GM12878 (cell line): Measurements from ENCODE around the gene MSRB1. TPM values are rescaled to one million over a fixed set of nuclear protein-coding genes. Genes with fewer than 3 reads are reported as not detected.

ENCODE experiments used
- ATAC-seq: fragments of 200-7000 bp; cut with Tn5 transposase; 3 replicates; pipeline ENCODE4 v1.9.1; 2020; ENCODE audit warnings: mild to moderate bottlenecking, moderate library complexity
- BruUV-seq: library from RNA; stranded (reverse); fragments of 400-500 nt; replicated peaks from 2 replicates; lab custom pipeline; 2021; lab: Mats Ljungman, UMichigan
- CTCF ChIA-PET: fragments of 300-600 bp; sonication (Branson Sonifier 250); formaldehyde crosslinking; extraction: SDS; loops from one replicate; lab custom pipeline; 2021; ENCODE audit warnings: inconsistent platforms; lab: Yijun Ruan, JAX
- POLR2A ChIA-PET: fragments of 350-600 bp; formaldehyde crosslinking; extraction: SDS; loops from one replicate; lab custom pipeline; 2021; ENCODE audit warnings: inconsistent platforms; lab: Charles Lee
- RAD21 ChIA-PET: fragments of 300-600 bp; sonication (Branson Sonifier 250); formaldehyde crosslinking; loops from one replicate; lab custom pipeline; 2023; ENCODE audit warnings: antibody characterized with exemption; ENCODE audit not compliant: unreplicated experiment; lab: Charles Lee
- SMC1A ChIA-PET: fragments of 300-600 bp; sonication (Branson Sonifier 250); formaldehyde crosslinking; loops from one replicate; lab custom pipeline; 2023; ENCODE audit not compliant: unreplicated experiment, uncharacterized antibody; lab: Charles Lee
- DNase-seq: peaks from one replicate; pipeline ENCODE4 v3.0.0-alpha.2; 2011; ENCODE audit warnings: low read depth, low spot score
- FAIRE-seq: peaks from 3 replicates; lab custom pipeline; 2011; peaks lifted over from hg19 to GRCh38; lab: Jason Lieb, UNC
- H2AFZ ChIP-seq: 2 replicates; pipeline ENCODE4 v1.6.0; 2011; ENCODE audit warnings: low read depth, low read length, control low read depth; ENCODE audit not compliant: control insufficient read depth
- H3K27ac ChIP-seq: 2 replicates; pipeline ENCODE4 v1.5.1; 2011; ENCODE audit warnings: control low read depth; ENCODE audit not compliant: control insufficient read depth, insufficient read depth
- H3K27me3 ChIP-seq, 2 experiments: replicated peaks in 1 of 2; 2 replicates each; pipeline versions ENCODE4 v1.6.0 to v1.6.1; 2011; ENCODE audit warnings: low read length in 1 of 2; ENCODE audit not compliant: control insufficient read depth in 2 of 2, insufficient read depth in 2 of 2
- H3K36me3 ChIP-seq, 2 experiments: 2 replicates each; pipeline ENCODE4 v1.5.1; 2011; ENCODE audit warnings: low read length in 1 of 2; ENCODE audit not compliant: control insufficient read depth in 2 of 2, insufficient read depth in 2 of 2
- H3K4me1 ChIP-seq: 2 replicates; pipeline ENCODE4 v1.6.1; 2011; ENCODE audit warnings: mild to moderate bottlenecking, low read length, moderate library complexity, mixed read lengths; ENCODE audit not compliant: control insufficient read depth, insufficient read depth
- H3K4me2 ChIP-seq: 2 replicates; pipeline ENCODE4 v1.6.0; 2011; ENCODE audit warnings: control low read depth; ENCODE audit not compliant: control insufficient read depth, insufficient read depth
- H3K4me3 ChIP-seq: fragments of 200-600 bp; sonication (generic); 2 replicates; pipeline ENCODE4 v1.5.1; 2016
- H3K79me2 ChIP-seq: 2 replicates; pipeline ENCODE4 v1.6.0; 2011; ENCODE audit warnings: low read length; ENCODE audit not compliant: control insufficient read depth, insufficient read depth
- H3K9ac ChIP-seq: 2 replicates; pipeline ENCODE4 v1.8.0; 2011; ENCODE audit warnings: low read length, control low read depth, mixed read lengths; ENCODE audit not compliant: control insufficient read depth, insufficient read depth
- H3K9me3 ChIP-seq: replicated peaks from 3 replicates; pipeline ENCODE4 v1.5.1; 2011; ENCODE audit warnings: mild to moderate bottlenecking, low read length; ENCODE audit not compliant: control insufficient read depth, insufficient read depth
- H4K20me1 ChIP-seq: 2 replicates; pipeline ENCODE4 v1.6.0; 2011; ENCODE audit not compliant: control insufficient read depth, insufficient read depth
- CREM ChIP-seq: IDR thresholded peaks from 2 replicates; pipeline ENCODE4 v1.6.1; 2014; ENCODE audit warnings: antibody characterized with exemption, low read depth
- EZH2 ChIP-seq: IDR thresholded peaks from 2 replicates; pipeline ENCODE4 v1.6.1; 2012; ENCODE audit warnings: low read depth, mild to moderate bottlenecking, control low read depth, inconsistent platforms, low read length, borderline replicate concordance; ENCODE audit not compliant: control insufficient read depth
- HCFC1 ChIP-seq: fragments of 150-350 bp; IDR thresholded peaks from 2 replicates; pipeline ENCODE4 v1.6.1; 2014; ENCODE audit warnings: low read length
- MTA2 ChIP-seq: fragments of 450-650 bp; IDR thresholded peaks from 2 replicates; pipeline ENCODE4 v1.6.1; 2016; ENCODE audit warnings: low read depth, mild to moderate bottlenecking, moderate library complexity
- MXI1 ChIP-seq: fragments of 150-350 bp; IDR thresholded peaks from 2 replicates; pipeline ENCODE4 v1.6.1; 2011; ENCODE audit warnings: low read depth, mild to moderate bottlenecking, inconsistent platforms, low read length, improper control_type of control experiment
- NBN ChIP-seq: fragments of 450-650 bp; IDR thresholded peaks from 2 replicates; pipeline ENCODE4 v1.6.1; 2016
- PKNOX1 ChIP-seq: fragments of 450-650 bp; IDR thresholded peaks from 2 replicates; pipeline ENCODE4 v1.6.1; 2016; ENCODE audit warnings: mild to moderate bottlenecking
- RAD51 ChIP-seq: fragments of 450-650 bp; IDR thresholded peaks from 2 replicates; pipeline ENCODE4 v1.6.1; 2016; ENCODE audit warnings: moderate library complexity, mild to moderate bottlenecking, inconsistent platforms
- SP1 ChIP-seq: IDR thresholded peaks from one replicate; pipeline ENCODE4 v1.6.1; 2011; ENCODE audit warnings: low read depth, low read length
- TCF3 ChIP-seq: IDR thresholded peaks from 2 replicates; pipeline ENCODE4 v1.6.1; 2012; ENCODE audit warnings: low read depth, mild to moderate bottlenecking, low read length, borderline replicate concordance; ENCODE audit not compliant: insufficient read depth
- USF1 ChIP-seq: IDR thresholded peaks from 2 replicates; pipeline ENCODE4 v1.6.1; 2011; ENCODE audit warnings: borderline replicate concordance, low read depth, mild to moderate bottlenecking, moderate library complexity, mixed read lengths, low read length; ENCODE audit not compliant: insufficient read depth; ENCODE audit errors: extremely low read length
- ZNF687 ChIP-seq: fragments of 450-650 bp; IDR thresholded peaks from 2 replicates; pipeline ENCODE4 v1.6.1; 2017; ENCODE audit warnings: mild to moderate bottlenecking, moderate library complexity
- WGBS: methylation state at CpG from one replicate; pipeline ENCODE4 v1.1.6; 2016; ENCODE audit warnings: low lambda C conversion rate; ENCODE audit not compliant: insufficient replicate concordance, insufficient coverage; ENCODE audit errors: missing lambda C conversion rate; 5-methylcytosine and 5-hydroxymethylcytosine counted together
- in situ Hi-C: fragments of 300-500 bp; cut with MboI; formaldehyde crosslinking; loops from 9 replicates; pipeline ENCODE4 v1.14.3; 2018; ENCODE audit warnings: mixed read lengths
- intact Hi-C: fragments of 100-400 bp; cut with micrococcal nuclease; formaldehyde crosslinking; loops from one replicate; pipeline ENCODE4 v1.14.2; 2022; ENCODE audit not compliant: unreplicated experiment
- polyA plus RNA-seq, 11 experiments: library from polyadenylated mRNA; depleted of rRNA in 4 of 11; unstranded in 6 of 11; stranded (reverse) in 5 of 11; fragments of >200 nt; fragmentation: Nextera tagmentation in 4 of 11; fragmentation: Illumina TruSeq in 1 of 11; extraction: Ambion mirVana in 4 of 11; extraction: Trizol in 1 of 11; gene quantifications; 1 replicate in 1 of 11; 2 replicates in 10 of 11; pipeline versions ENCODE4 v1.2.1 to v1.2.3, GENCODE V29; 2011 to 2016; ENCODE audit warnings: inconsistent platforms in 2 of 11, missing spikeins in 2 of 11, low read depth in 1 of 11
- total RNA-seq, 4 experiments: library from RNA; depleted of rRNA in 3 of 4; stranded (reverse); fragments of >200 nt in 3 of 4; fragmentation: Illumina TruSeq in 1 of 4; extraction: Trizol in 1 of 4; gene quantifications; 2 replicates each; pipeline versions ENCODE4 v1.2.1 to v1.2.3, GENCODE V29; 2013 to 2021
- TF ChIP-seq, protein P1 (sequence below): fragments of 450-650 bp; formaldehyde crosslinking; IDR thresholded peaks from 2 replicates; pipeline ENCODE4 v1.4.0; 2022; ENCODE audit warnings: mild to moderate bottlenecking, moderate library complexity

Gene MSRB1
- total and polyA plus RNA-seq, 10 of the 15 experiments (the other 5 are each of a cell fraction or from before 2014, with no cell fraction given) = 5.1 to 48.6 (median 25.7) TPM

GRCh38 chr16:1991135-1991551 is 48.1 kb upstream of the MSRB1 start:
- H3K4me3 ChIP-seq = peak overlapping the region; percentile 65
- ATAC-seq (peak; percentile 82), DNase-seq (peak; percentile 71), FAIRE-seq (peak; percentile 90)
- H4K20me1 ChIP-seq = no peaks in the 10 kb centered on the region
- H3K79me2 ChIP-seq = no peaks in the 10 kb centered on the region
- WGBS = under 1% methylated on average over 18 of the region's 18 CpGs
- peak overlapping the region; percentile 27; the same call in 1 of the 2 replicates for H3K27ac ChIP-seq
- peak overlapping the region; percentile 98 for H3K4me2 ChIP-seq
- H2AFZ ChIP-seq = peak overlapping the region; percentile 13
- ChIA-PET POLR2A (interaction anchor here (0.6 to 3.3 kb wide), 8 partner anchors 10 to 314 kb away, joined by 3 to 18 read pairs (median 10); partner anchors contain the start of genes NOXO1, RNF151, RPS2 and TBL3), RAD21 (interaction anchor here (0.8 to 1.9 kb wide), 6 partner anchors 10 to 149 kb away, joined by 3 to 12 read pairs (median 3); partner anchors contain the start of genes NOXO1 and RPS2), CTCF (interaction anchor here (0.9 to 6.5 kb wide), 4 partner anchors 9 to 27 kb away, joined by 3 to 54 read pairs (median 4); partner anchors contain the start of genes NOXO1, RNF151 and RPS2), SMC1A (no interaction called here)
- intact Hi-C loops (no loop called here), in situ Hi-C loops (no loop called here)
- no peaks in the 10 kb centered on the region for H3K27me3 ChIP-seq
- peaks cover 1% of the 10 kb centered on the region; the same call in 1 of the 3 replicates for H3K9me3 ChIP-seq
- peaks cover 2 to 5% of the 10 kb centered on the region in 2 experiments; a peak in 3 of 4 replicates for H3K36me3 ChIP-seq
- H3K9ac ChIP-seq = peak overlapping the region; percentile 36
- BruUV-seq = no TSS peak
- peaks cover 27% of the 10 kb centered on the region for H3K4me1 ChIP-seq
- TF ChIP-seq CREM = no peak; the same call in 1 of the 2 replicates
- TF ChIP-seq USF1 = peak; percentile 85
- TF ChIP-seq PKNOX1 = peak; percentile 82
- TF ChIP-seq, protein P1, sequence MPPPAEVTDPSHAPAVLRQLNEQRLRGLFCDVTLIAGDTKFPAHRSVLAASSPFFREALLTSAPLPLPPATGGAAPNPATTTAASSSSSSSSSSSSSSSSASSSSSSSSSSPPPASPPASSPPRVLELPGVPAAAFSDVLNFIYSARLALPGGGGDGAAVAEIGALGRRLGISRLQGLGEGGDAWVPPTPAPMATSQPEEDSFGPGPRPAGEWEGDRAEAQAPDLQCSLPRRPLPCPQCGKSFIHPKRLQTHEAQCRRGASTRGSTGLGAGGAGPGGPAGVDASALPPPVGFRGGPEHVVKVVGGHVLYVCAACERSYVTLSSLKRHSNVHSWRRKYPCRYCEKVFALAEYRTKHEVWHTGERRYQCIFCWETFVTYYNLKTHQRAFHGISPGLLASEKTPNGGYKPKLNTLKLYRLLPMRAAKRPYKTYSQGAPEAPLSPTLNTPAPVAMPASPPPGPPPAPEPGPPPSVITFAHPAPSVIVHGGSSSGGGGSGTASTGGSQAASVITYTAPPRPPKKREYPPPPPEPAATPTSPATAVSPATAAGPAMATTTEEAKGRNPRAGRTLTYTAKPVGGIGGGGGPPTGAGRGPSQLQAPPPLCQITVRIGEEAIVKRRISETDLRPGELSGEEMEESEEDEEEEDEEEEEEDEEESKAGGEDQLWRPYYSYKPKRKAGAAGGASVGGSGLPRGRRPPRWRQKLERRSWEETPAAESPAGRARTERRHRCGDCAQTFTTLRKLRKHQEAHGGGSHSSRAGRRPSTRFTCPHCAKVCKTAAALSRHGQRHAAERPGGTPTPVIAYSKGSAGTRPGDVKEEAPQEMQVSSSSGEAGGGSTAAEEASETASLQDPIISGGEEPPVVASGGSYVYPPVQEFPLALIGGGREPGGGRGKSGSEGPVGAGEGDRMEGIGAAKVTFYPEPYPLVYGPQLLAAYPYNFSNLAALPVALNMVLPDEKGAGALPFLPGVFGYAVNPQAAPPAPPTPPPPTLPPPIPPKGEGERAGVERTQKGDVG (CRISPR knock-in tag) = no peak
- TF ChIP-seq HCFC1 = peak; percentile 7; the same call in 1 of the 2 replicates
- peak; percentile 15; the same call in 1 of the 2 replicates for TF ChIP-seq NBN
- TF ChIP-seq MXI1 = peak; percentile 79
- TF ChIP-seq SP1 = peak; percentile 2
- peak; percentile 26; the same call in 1 of the 2 replicates for TF ChIP-seq MTA2
- no peak for TF ChIP-seq TCF3
- no peak for TF ChIP-seq EZH2
- TF ChIP-seq RAD51 = peak; percentile 97
- peak; percentile 89 for TF ChIP-seq ZNF687
